ENCODE data around the gene NDUFS8.

NDUFS8 gene

GRCh38 chr11:68016904-68017817 is 13.3 kb upstream of the NDUFS8 start:
- no peak for DNase-seq

- no peak for DNase-seq
These were observed 12.3 kb upstream of the NDUFS8 start for GRCh38 chr11:68017980-68018729.

GRCh38 chr11:68018730-68019190 is 11.7 kb upstream of the NDUFS8 start:
- no peak for DNase-seq

GRCh38 chr11:68019486-68019885 is 11.0 kb upstream of the NDUFS8 start:
- DNase-seq = no peak

- DNase-seq = no peak
These were observed 9.9 kb upstream of the NDUFS8 start for GRCh38 chr11:68020575-68020974.

GRCh38 chr11:68021167-68021787 is 9.2 kb upstream of the NDUFS8 start:
- no peak for DNase-seq

- no peak for DNase-seq
These were observed 8.0 kb upstream of the NDUFS8 start for GRCh38 chr11:68022531-68022930.

GRCh38 chr11:68024508-68024907 is 6.0 kb upstream of the NDUFS8 start:
- DNase-seq = no peak

GRCh38 chr11:68025047-68025446 is 5.4 kb upstream of the NDUFS8 start:
- no peak for DNase-seq

GRCh38 chr11:68026391-68027105 is 3.9 kb upstream of the NDUFS8 start:
- DNase-seq = no peak

GRCh38 chr11:68027667-68028066 is 2.8 kb upstream of the NDUFS8 start:
- DNase-seq = no peak

- DNase-seq = no peak
These were observed 1.5 kb upstream of the NDUFS8 start for GRCh38 chr11:68028802-68029545.

GRCh38 chr11:68031144-68031464 is 623 bp downstream of the NDUFS8 start:
- peak in 1 of 6 experiments; percentile 28 for DNase-seq

- DNase-seq = no peak
These were observed 1.5 kb downstream of the NDUFS8 start for GRCh38 chr11:68032003-68032402.

- no peak for DNase-seq
These were observed 2.7 kb downstream of the NDUFS8 start for GRCh38 chr11:68032997-68033707.

- no peak for DNase-seq
These were observed 3.2 kb downstream of the NDUFS8 start for GRCh38 chr11:68033708-68034045.

GRCh38 chr11:68035266-68035876 is 4.9 kb downstream of the NDUFS8 start:
- DNase-seq = no peak

- no peak for DNase-seq
These were observed 5.7 kb downstream of the NDUFS8 start for GRCh38 chr11:68036141-68036716.

GRCh38 chr11:68036717-68037239 is 6.3 kb downstream of the NDUFS8 start:
- DNase-seq = no peak

- DNase-seq = no peak
These were observed 7.1 kb downstream of the NDUFS8 start for GRCh38 chr11:68037411-68038225.
